HCT116 (cell line): ENCODE measurements around the gene SPINT2. TPM values are rescaled to one million over a fixed set of nuclear protein-coding genes. Genes with fewer than 3 reads are reported as not detected.

ENCODE experiments used
- ATAC-seq: fragments of 200-7000 bp; cut with Tn5 transposase; 2 replicates; pipeline ENCODE4 v1.9.1; 2020; ENCODE audit warnings: mild to moderate bottlenecking, moderate library complexity
- BruUV-seq: library from RNA; stranded (reverse); fragments of 400-500 nt; replicated peaks from 2 replicates; lab custom pipeline; 2021; lab: Mats Ljungman, UMichigan
- CTCF ChIA-PET: fragments of 300-600 bp; sonication (Branson Sonifier 250); formaldehyde crosslinking; loops from one replicate; lab custom pipeline; 2021; ENCODE audit warnings: antibody characterized with exemption; lab: Charles Lee
- POLR2A ChIA-PET: fragments of 300-600, 350-600 bp; sonication (Branson Sonifier 250); formaldehyde crosslinking; loops from one replicate; lab custom pipeline; 2021; ENCODE audit warnings: antibody characterized with exemption; lab: Charles Lee
- RAD21 ChIA-PET, 2 experiments: fragments of 300-600 bp; sonication (Branson Sonifier 250); formaldehyde crosslinking; loops; one replicate each; lab custom pipeline; 2023; ENCODE audit warnings: low total read pairs in 2 of 2; ENCODE audit not compliant: uncharacterized antibody in 2 of 2, unreplicated experiment in 2 of 2, low non-redundant PET in 1 of 2; lab: Charles Lee
- DNase-seq: peaks from one replicate; pipeline ENCODE4 v3.0.0-alpha.2; 2010; ENCODE audit warnings: low read depth, low spot score
- H2AFZ ChIP-seq: fragments of 200-600 bp; shearing (Covaris generic), sonication (generic); 2 replicates; pipeline ENCODE4 v1.6.1; 2017; ENCODE audit warnings: low read depth, mixed run types, mixed read lengths, antibody characterized with exemption, low read length; ENCODE audit not compliant: poor library complexity, severe bottlenecking
- H3K27ac ChIP-seq: 2 replicates; pipeline ENCODE4 v1.5.1; 2012; ENCODE audit warnings: low read depth, low read length
- H3K27me3 ChIP-seq: fragments of 200-600 bp; sonication (generic); 2 replicates; pipeline ENCODE4 v1.6.1; 2016; ENCODE audit warnings: mixed run types, low read length, mixed read lengths; ENCODE audit not compliant: insufficient read depth
- H3K36me3 ChIP-seq, 2 experiments: fragments of 200-500 bp in 1 of 2; fragments of 200-600 bp in 1 of 2; sonication (Bioruptor generic) in 1 of 2; sonication (generic) in 1 of 2; 2 replicates each; pipeline versions ENCODE4 v1.5.1 to v1.6.1; 2014 to 2016; ENCODE audit warnings: low read length in 2 of 2, inconsistent platforms in 1 of 2, mixed read lengths in 1 of 2, mixed run types in 1 of 2; ENCODE audit not compliant: insufficient read depth in 2 of 2, control insufficient read depth in 1 of 2
- H3K4me1 ChIP-seq, 2 experiments: fragments of 200-600 bp in 1 of 2; sonication (generic) in 1 of 2; 2 replicates each; pipeline versions ENCODE4 v1.5.1 to v1.6.1; 2012 to 2017; ENCODE audit warnings: low read length in 2 of 2, inconsistent platforms in 1 of 2, mild to moderate bottlenecking in 1 of 2, mixed read lengths in 1 of 2, mixed run types in 1 of 2, moderate library complexity in 1 of 2; ENCODE audit not compliant: insufficient read depth in 2 of 2, control insufficient read depth in 1 of 2
- H3K4me2 ChIP-seq: fragments of 200-600 bp; sonication (generic); 2 replicates; pipeline ENCODE4 v1.6.1; 2017; ENCODE audit warnings: mixed run types, low read length, mixed read lengths
- H3K4me3 ChIP-seq, 2 experiments: fragments of 200-600 bp in 1 of 2; sonication (generic) in 1 of 2; replicated peaks in 1 of 2; 2 replicates each; pipeline ENCODE4 v1.5.1; 2011 to 2016; ENCODE audit warnings: low read length in 2 of 2, control low read depth in 1 of 2, low read depth in 1 of 2, mild to moderate bottlenecking in 1 of 2, mixed read lengths in 1 of 2, mixed run types in 1 of 2
- H3K79me2 ChIP-seq: fragments of 200-600 bp; sonication (generic); 2 replicates; pipeline ENCODE4 v1.6.1; 2017; ENCODE audit warnings: mild to moderate bottlenecking, mixed run types, low read length, moderate library complexity, mixed read lengths; ENCODE audit not compliant: insufficient read depth
- H3K9ac ChIP-seq: fragments of 200-600 bp; sonication (generic); 2 replicates; pipeline ENCODE4 v1.6.1; 2016; ENCODE audit warnings: low read length, mixed read lengths
- H3K9me2 ChIP-seq: fragments of 200-600 bp; sonication (generic), shearing (Covaris generic); 2 replicates; pipeline ENCODE4 v1.6.1; 2017; ENCODE audit warnings: mixed run types, mild to moderate bottlenecking, moderate library complexity; ENCODE audit not compliant: insufficient read depth
- H3K9me3 ChIP-seq, 2 experiments: fragments of 200-500 bp in 1 of 2; fragments of 200-600 bp in 1 of 2; sonication (Bioruptor generic) in 1 of 2; sonication (generic) in 1 of 2; 2 replicates each; pipeline ENCODE4 v1.6.1; 2014 to 2017; ENCODE audit warnings: low read length in 2 of 2, mixed read lengths in 2 of 2, inconsistent platforms in 1 of 2, low read depth in 1 of 2, mild to moderate bottlenecking in 1 of 2, mixed run types in 1 of 2, moderate library complexity in 1 of 2; ENCODE audit not compliant: control insufficient read depth in 1 of 2, insufficient read depth in 1 of 2
- H4K20me1 ChIP-seq: fragments of 200-600 bp; sonication (generic), shearing (Covaris generic); 2 replicates; pipeline ENCODE4 v1.6.1; 2017; ENCODE audit warnings: mixed run types, mild to moderate bottlenecking, moderate library complexity; ENCODE audit not compliant: insufficient read depth
- CEBPB ChIP-seq: IDR thresholded peaks from 2 replicates; pipeline ENCODE4 v1.6.1; 2012; ENCODE audit warnings: low read depth
- EGR1 ChIP-seq: IDR thresholded peaks from 2 replicates; pipeline ENCODE4 v1.6.1; 2012; ENCODE audit warnings: low read depth
- ELF1 ChIP-seq: IDR thresholded peaks from 2 replicates; pipeline ENCODE4 v1.6.1; 2012; ENCODE audit warnings: low read depth, borderline replicate concordance
- EZH2 ChIP-seq: fragments of 200-600 bp; sonication (generic); IDR thresholded peaks from 2 replicates; pipeline ENCODE4 v1.6.1; 2017; ENCODE audit warnings: antibody characterized with exemption, mixed run types
- EZH2phosphoT487 ChIP-seq: fragments of 200-600 bp; IDR thresholded peaks from 2 replicates; pipeline ENCODE4 v1.6.1; 2018; ENCODE audit warnings: antibody characterized with exemption, borderline replicate concordance
- FOSL1 ChIP-seq: IDR thresholded peaks from 2 replicates; pipeline ENCODE4 v1.6.1; 2012; ENCODE audit warnings: low read depth
- JUND ChIP-seq: IDR thresholded peaks from 2 replicates; pipeline ENCODE4 v1.6.1; 2012
- POLR2AphosphoS5 ChIP-seq: IDR thresholded peaks from 2 replicates; pipeline ENCODE4 v1.6.1; 2011; ENCODE audit warnings: mild to moderate bottlenecking, low read depth, low read length, moderate library complexity
- RAD21 ChIP-seq: IDR thresholded peaks from 2 replicates; pipeline ENCODE4 v1.6.1; 2012; ENCODE audit warnings: low read depth, mild to moderate bottlenecking
- REST ChIP-seq: IDR thresholded peaks from 2 replicates; pipeline ENCODE4 v1.6.1; 2012; ENCODE audit warnings: low read depth
- SP1 ChIP-seq: IDR thresholded peaks from 2 replicates; pipeline ENCODE4 v1.6.1; 2012; ENCODE audit warnings: low read depth
- SRF ChIP-seq: IDR thresholded peaks from 2 replicates; pipeline ENCODE4 v1.6.1; 2012; ENCODE audit warnings: low read depth
- TCF7L2 ChIP-seq: IDR thresholded peaks from 2 replicates; pipeline ENCODE4 v1.7.0; 2011; ENCODE audit warnings: borderline replicate concordance, inconsistent platforms; ENCODE audit not compliant: insufficient read depth, insufficient read length; ENCODE audit errors: extremely low read depth
- YY1 ChIP-seq: IDR thresholded peaks from 2 replicates; pipeline ENCODE4 v1.6.1; 2011; ENCODE audit warnings: low read length, low read depth, moderate library complexity, mild to moderate bottlenecking; ENCODE audit not compliant: insufficient replicate concordance; ENCODE audit errors: extremely low read depth
- ZBTB33 ChIP-seq: IDR thresholded peaks from 2 replicates; pipeline ENCODE4 v1.6.1; 2011; ENCODE audit warnings: mild to moderate bottlenecking, low read length, moderate library complexity; ENCODE audit not compliant: insufficient replicate concordance; ENCODE audit errors: extremely low read depth
- ZFX ChIP-seq: fragments of 450-650 bp; IDR thresholded peaks from 2 replicates; pipeline ENCODE4 v1.6.1; 2017
- ZNF274 ChIP-seq: fragments of 200-500 bp; sonication (Bioruptor generic); IDR thresholded peaks from 2 replicates; pipeline ENCODE4 v1.6.1; 2014; ENCODE audit warnings: mild to moderate bottlenecking, low read depth, low read length, inconsistent platforms
- intact Hi-C: fragments of 100-400 bp; cut with micrococcal nuclease; formaldehyde crosslinking; loops from 2 replicates; pipeline ENCODE4 v1.10.0; 2022
- total RNA-seq: library from RNA; stranded (reverse); gene quantifications from one replicate; pipeline ENCODE4 v1.2.1, GENCODE V29; 2021; ENCODE audit not compliant: unreplicated experiment

The SPINT2 gene
- total RNA-seq, 1 experiment from 2014 or later = 500 TPM

DNA sequence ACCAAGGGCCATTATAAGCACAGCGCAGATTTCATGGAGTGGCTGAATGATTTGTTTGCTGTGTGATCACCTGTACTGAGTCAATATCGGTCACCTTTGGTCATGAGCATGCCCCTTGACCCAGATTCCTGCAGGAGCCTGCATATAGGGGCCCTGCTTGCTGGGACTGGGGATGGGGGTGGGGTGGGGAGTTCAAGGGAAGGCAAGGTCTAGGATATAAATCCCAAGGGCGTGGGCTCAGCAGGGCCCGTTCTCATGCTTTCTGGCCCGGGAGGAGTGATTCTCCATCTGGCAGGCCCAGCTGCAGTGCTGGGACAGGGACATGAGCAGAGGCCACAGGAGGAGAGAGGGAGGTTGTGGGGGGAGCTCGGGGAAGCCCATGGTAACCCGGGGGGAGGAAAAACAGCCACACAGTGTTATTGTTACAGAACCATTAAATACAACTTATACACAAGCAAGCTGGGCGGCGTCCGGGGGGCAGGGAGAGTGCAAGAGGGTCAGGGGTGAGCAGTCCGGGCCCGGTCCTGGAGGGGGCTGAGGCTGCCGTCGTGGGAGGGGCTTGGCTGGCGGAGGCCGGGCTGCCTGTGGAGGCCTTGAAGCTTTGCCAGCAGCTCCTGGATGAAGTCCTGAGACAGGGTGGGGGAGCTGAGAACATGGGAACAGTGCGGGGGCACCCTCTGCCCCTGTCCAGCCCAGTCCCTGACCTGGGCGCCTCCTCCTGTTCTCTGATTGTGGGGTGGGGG lies 13.4 kb upstream of the SPINT2 start:
- TF ChIP-seq SP1 (no peak), TCF7L2 (no peak), SRF (no peak), ELF1 (no peak), EZH2 (no peak), CEBPB (no peak), FOSL1 (no peak), YY1 (no peak), ZNF274 (no peak), POLR2AphosphoS5 (no peak), ZBTB33 (no peak), REST (no peak), EGR1 (no peak), JUND (no peak), RAD21 (no peak), EZH2phosphoT487 (no peak), ZFX (no peak)
- no peak overlapping the region for H3K4me3 ChIP-seq
- H3K4me1 ChIP-seq = peaks cover 0 to 22% of the 10 kb centered on the region in 2 experiments; a peak in 1 of 4 replicates
- POLR2A ChIA-PET = interaction anchor here (1.1 kb wide), 1 partner anchor 13 kb away, joined by 6 read pairs; the partner anchor contains the start of gene SPINT2
- no peak overlapping the region; the same call in 1 of the 2 replicates for H3K27ac ChIP-seq
- no peak overlapping the region for H2AFZ ChIP-seq
- H4K20me1 ChIP-seq = no peaks in the 10 kb centered on the region
- H3K36me3 ChIP-seq = no peaks in the 10 kb centered on the region
- no peak for DNase-seq
- no peaks in the 10 kb centered on the region for H3K79me2 ChIP-seq
- no peaks in the 10 kb centered on the region for H3K27me3 ChIP-seq
- CTCF ChIA-PET = no interaction called here
- intact Hi-C loops = no loop called here
- no peaks in the 10 kb centered on the region for H3K9me3 ChIP-seq
- RAD21 ChIA-PET = no interaction called here
- H3K9ac ChIP-seq = no peak overlapping the region
- no peaks in the 10 kb centered on the region for H3K9me2 ChIP-seq
- BruUV-seq = no TSS peak
- ATAC-seq = no peak
- no peak overlapping the region for H3K4me2 ChIP-seq
